Stomach (tissue), 9 donors: ENCODE results near the gene B4GALT4. TPM values are rescaled to one million over a fixed set of nuclear protein-coding genes. Genes with fewer than 3 reads are reported as not detected.

Experiments used
- DNase-seq, 2 donors: peaks; one replicate each; pipeline versions ENCODE4 v3.0.0 to v3.0.0-alpha.2; 2013 to 2019
- H3K27ac ChIP-seq, 5 donors: fragments of 200-600 bp in 4 of 5; sonication (generic) in 4 of 5; one replicate each; pipeline ENCODE4 v1.5.1; 2013 to 2019; ENCODE audit warnings: mild to moderate bottlenecking in 1 of 5, moderate library complexity in 1 of 5
- H3K27me3 ChIP-seq, 3 donors: fragments of 200-600 bp; sonication (generic); one replicate each; pipeline ENCODE4 v1.5.1; 2017 to 2019; ENCODE audit warnings: mixed run types in 1 of 3
- H3K36me3 ChIP-seq, 4 donors: fragments of 200-600 bp; sonication (generic); 1 replicate in 3 of 4; 2 replicates in 1 of 4; pipeline ENCODE4 v1.5.1; 2016 to 2019
- H3K4me1 ChIP-seq, 4 donors: fragments of 200-600 bp; sonication (generic); one replicate each; pipeline ENCODE4 v1.5.1; 2016 to 2019
- H3K4me3 ChIP-seq, 4 donors: fragments of 200-600 bp; sonication (generic) in 3 of 4; one replicate each; pipeline ENCODE4 v1.5.1; 2016 to 2019; ENCODE audit warnings: mild to moderate bottlenecking in 1 of 4
- H3K9me3 ChIP-seq, 4 donors: fragments of 200-600 bp; sonication (generic); one replicate each; pipeline ENCODE4 v1.5.1; 2016 to 2019
- EP300 ChIP-seq: sonication (generic); formaldehyde crosslinking; IDR thresholded peaks from one replicate; pipeline ENCODE4 v1.6.1; 2017; ENCODE audit warnings: antibody characterized with exemption
- POLR2A ChIP-seq, 4 donors: fragments of 450-650 bp; IDR thresholded peaks; one replicate each; pipeline ENCODE4 v1.6.1; 2016; ENCODE audit warnings: antibody characterized with exemption in 4 of 4, control low read depth in 2 of 4, mild to moderate bottlenecking in 1 of 4, moderate library complexity in 1 of 4
- POLR2AphosphoS5 ChIP-seq, 3 donors: sonication (generic); formaldehyde crosslinking; IDR thresholded peaks; one replicate each; pipeline ENCODE4 v1.6.1; 2016; ENCODE audit warnings: antibody characterized with exemption in 3 of 3
- WGBS, 5 donors: extraction: QIAGEN DNeasy Blood & Tissue Kit in 3 of 5; methylation state at CpG; one replicate each; pipeline versions ENCODE4 v1.1.5 to v1.1.7; 2013 to 2018; 5-methylcytosine and 5-hydroxymethylcytosine counted together
- intact Hi-C: fragments of 100-400 bp; cut with DNase I; formaldehyde crosslinking; loops from one replicate; pipeline ENCODE4 v1.15.1; 2023; ENCODE audit warnings: low total_unique reads
- polyA plus RNA-seq, 3 donors: library from polyadenylated mRNA; stranded (reverse); fragments of 200-250 nt; gene quantifications; one replicate each; pipeline ENCODE4 v1.2.3, GENCODE V29; 2013
- total RNA-seq, 5 donors: library from RNA; depleted of rRNA; stranded (reverse); fragments of >200 nt; gene quantifications; one replicate each; pipeline versions ENCODE4 v1.1.0 to v1.2.3, GENCODE V29; 2014 to 2016
- TF ChIP-seq, protein P1 (sequence below), 7 experiments: fragments of 450-650 bp in 4 of 7; fragments of 200-600 bp in 3 of 7; sonication (generic) in 3 of 7; IDR thresholded peaks; one replicate each; pipeline ENCODE4 v1.5.1; 2016 to 2019; ENCODE audit warnings: antibody characterized with exemption in 7 of 7, control low read depth in 2 of 7, mild to moderate bottlenecking in 1 of 7
- donor health status: healthy with polysubstance abuse.
- donor health status: Bipolar disorder and iron deficiency.
- donor health status: healthy.

B4GALT4 gene
- total and polyA plus RNA-seq, 8 donors: 5.5 to 39.7 (median 14.0) TPM

DNA sequence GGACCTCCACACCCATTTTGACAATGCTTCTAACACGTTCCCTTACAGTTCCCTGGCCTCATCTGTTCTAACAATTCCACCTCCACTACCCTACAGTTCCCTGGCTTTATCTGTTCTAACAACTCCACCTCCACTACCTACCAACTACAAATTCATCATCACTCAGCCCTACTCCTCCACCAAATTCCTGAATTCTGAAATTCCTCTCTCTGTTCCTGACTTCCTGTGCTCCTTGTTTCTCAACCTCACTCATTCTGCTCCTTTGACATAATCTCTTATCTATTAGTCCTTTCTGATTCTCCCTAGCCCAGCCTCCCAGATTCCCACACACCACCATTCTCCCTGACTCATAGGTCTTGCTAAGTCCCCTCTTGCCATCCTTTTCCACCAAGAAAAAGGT is 44.8 kb downstream of the B4GALT4 start:
- H3K9me3 ChIP-seq: no peaks in the 10 kb centered on the region
- H3K27ac ChIP-seq: no peak overlapping the region
- H3K36me3 ChIP-seq: no peaks in the 10 kb centered on the region
- H3K4me3 ChIP-seq: no peak overlapping the region
- 55 to 94% (median 75%) methylated on average over 1 of the region's 1 CpG for WGBS, 5 donors
- H3K4me1 ChIP-seq: no peaks in the 10 kb centered on the region
- no peaks in the 10 kb centered on the region for H3K27me3 ChIP-seq
- intact Hi-C loops: no loop called here
- no peak for DNase-seq
- TF ChIP-seq, protein P1, sequence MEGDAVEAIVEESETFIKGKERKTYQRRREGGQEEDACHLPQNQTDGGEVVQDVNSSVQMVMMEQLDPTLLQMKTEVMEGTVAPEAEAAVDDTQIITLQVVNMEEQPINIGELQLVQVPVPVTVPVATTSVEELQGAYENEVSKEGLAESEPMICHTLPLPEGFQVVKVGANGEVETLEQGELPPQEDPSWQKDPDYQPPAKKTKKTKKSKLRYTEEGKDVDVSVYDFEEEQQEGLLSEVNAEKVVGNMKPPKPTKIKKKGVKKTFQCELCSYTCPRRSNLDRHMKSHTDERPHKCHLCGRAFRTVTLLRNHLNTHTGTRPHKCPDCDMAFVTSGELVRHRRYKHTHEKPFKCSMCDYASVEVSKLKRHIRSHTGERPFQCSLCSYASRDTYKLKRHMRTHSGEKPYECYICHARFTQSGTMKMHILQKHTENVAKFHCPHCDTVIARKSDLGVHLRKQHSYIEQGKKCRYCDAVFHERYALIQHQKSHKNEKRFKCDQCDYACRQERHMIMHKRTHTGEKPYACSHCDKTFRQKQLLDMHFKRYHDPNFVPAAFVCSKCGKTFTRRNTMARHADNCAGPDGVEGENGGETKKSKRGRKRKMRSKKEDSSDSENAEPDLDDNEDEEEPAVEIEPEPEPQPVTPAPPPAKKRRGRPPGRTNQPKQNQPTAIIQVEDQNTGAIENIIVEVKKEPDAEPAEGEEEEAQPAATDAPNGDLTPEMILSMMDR (IDR thresholded peaks at IDR 0.05): no peak
- TF ChIP-seq EP300 (no peak), POLR2AphosphoS5 (IDR thresholded peaks at IDR 0.05) (no peak), POLR2A (IDR thresholded peaks at IDR 0.05) (no peak)

DNA sequence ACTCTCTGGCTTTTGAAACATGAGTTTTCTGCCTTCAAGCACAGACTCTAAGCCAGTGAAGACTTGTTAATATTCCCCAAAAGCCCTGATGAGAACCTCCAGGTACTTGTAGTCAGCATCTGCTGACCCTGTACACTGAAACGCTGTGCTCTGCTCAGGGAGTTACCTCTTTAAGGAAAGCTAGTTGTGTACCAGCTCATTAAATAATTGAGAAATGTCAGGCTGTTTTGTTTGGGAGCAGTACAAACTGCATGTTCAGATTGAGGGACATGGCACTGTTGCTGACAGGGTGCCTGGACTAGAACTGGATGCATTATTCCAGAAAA is 45.6 kb downstream of the B4GALT4 start:
- Histone ChIP-seq H3K4me3 (no peak overlapping the region), H3K36me3 (no peaks in the 10 kb centered on the region), H3K27me3 (no peaks in the 10 kb centered on the region), H3K27ac (no peak overlapping the region), H3K9me3 (no peaks in the 10 kb centered on the region), H3K4me1 (no peaks in the 10 kb centered on the region)
- DNase-seq: no peak
- intact Hi-C loops: no loop called here
- WGBS, 5 donors: 61 to 81% (median 71%) methylated on average over 1 of the region's 1 CpG
- TF ChIP-seq, protein P1 (IDR thresholded peaks at IDR 0.05): no peak
- TF ChIP-seq POLR2A (IDR thresholded peaks at IDR 0.05): no peak
- no peak for TF ChIP-seq EP300
- TF ChIP-seq POLR2AphosphoS5 (IDR thresholded peaks at IDR 0.05): no peak

DNA sequence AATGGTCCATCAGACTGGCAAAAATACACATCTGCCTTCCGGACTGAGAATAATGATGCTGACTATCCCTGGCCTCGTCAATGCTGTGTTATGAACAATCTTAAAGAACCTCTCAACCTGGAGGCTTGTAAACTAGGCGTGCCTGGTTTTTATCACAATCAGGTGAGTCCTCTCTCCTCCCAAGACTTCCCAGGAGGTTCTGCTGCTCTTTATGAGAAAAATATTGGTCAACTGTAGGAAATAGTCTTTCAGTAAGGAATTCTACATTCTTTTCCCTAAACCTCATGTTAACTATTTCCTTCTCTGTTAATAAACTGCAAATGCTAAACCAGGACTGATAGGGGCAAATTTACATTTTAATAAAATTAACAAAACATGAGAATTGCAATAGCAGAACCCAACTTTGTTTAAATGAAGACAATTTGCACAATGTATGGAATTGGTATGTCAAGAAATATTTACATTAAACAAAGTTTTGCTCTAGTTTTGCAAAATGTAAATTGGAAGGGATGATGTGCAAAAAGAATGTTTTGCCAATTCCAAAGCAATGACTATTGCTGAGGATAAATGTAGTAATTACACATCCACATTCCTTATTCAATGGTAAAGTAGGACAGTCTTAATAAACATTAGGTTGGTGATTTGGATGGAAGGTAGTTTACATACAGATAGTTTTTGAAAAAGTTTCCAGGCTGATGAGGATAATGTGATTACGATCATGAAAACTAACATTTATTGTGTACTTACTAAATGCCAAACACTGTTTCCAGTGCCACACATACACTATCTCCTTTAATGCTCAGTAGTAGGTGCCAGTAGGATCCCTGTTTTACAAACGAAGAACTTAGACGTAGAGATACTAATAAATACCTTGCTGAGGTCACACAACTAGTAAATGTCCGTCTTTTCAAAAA is 46.2 kb downstream of the B4GALT4 start:
- intact Hi-C loops: no loop called here
- no peaks in the 10 kb centered on the region for H3K27me3 ChIP-seq
- no peak overlapping the region for H3K27ac ChIP-seq
- TF ChIP-seq POLR2A (IDR thresholded peaks at IDR 0.05): no peak
- TF ChIP-seq, protein P1 (IDR thresholded peaks at IDR 0.05): no peak
- no peak for TF ChIP-seq POLR2AphosphoS5 (IDR thresholded peaks at IDR 0.05)
- no peak for TF ChIP-seq EP300
- H3K4me1 ChIP-seq: no peaks in the 10 kb centered on the region
- no peaks in the 10 kb centered on the region for H3K9me3 ChIP-seq
- 62 to 70% (median 67%) methylated on average over 7 of the region's 7 CpGs for WGBS, 5 donors
- no peak for DNase-seq
- H3K4me3 ChIP-seq: no peak overlapping the region
- no peaks in the 10 kb centered on the region for H3K36me3 ChIP-seq

DNA sequence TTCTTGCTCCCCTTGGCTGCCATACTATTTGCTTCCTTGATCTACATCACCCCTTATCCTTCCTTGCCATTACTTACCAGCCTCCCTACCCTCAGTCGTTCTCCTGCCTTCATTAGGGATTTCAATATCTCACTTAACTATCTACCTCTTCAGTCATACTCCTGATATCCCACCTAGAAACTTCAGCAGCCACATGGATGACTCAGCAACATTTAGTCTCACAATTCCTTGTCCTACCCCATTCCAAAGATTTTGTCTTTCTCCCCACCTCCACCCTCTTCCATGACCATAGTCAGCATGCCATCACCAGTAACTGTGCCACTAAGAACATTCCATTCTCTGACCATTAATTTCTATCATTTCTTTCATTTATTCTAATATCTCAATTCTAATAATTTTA is 48.9 kb downstream of the B4GALT4 start:
- 72 to 84% (median 77%) methylated on average over 1 of the region's 1 CpG for WGBS, 5 donors
- TF ChIP-seq POLR2AphosphoS5 (IDR thresholded peaks at IDR 0.05): no peak
- TF ChIP-seq, protein P1 (IDR thresholded peaks at IDR 0.05): no peak
- TF ChIP-seq EP300: no peak
- TF ChIP-seq POLR2A (IDR thresholded peaks at IDR 0.05): no peak
- Histone ChIP-seq H3K4me1 (no peaks in the 10 kb centered on the region), H3K27me3 (no peaks in the 10 kb centered on the region), H3K9me3 (no peaks in the 10 kb centered on the region), H3K4me3 (no peak overlapping the region), H3K27ac (no peak overlapping the region), H3K36me3 (no peaks in the 10 kb centered on the region)
- intact Hi-C loops: no loop called here
- no peak for DNase-seq
